Uterus (tissue), 2 donors: ENCODE data around the gene DCK.

ENCODE experiments used
- CTCF ChIP-seq, 4 experiments: fragments of 200-600 bp in 2 of 4; fragments of 450-650 bp in 2 of 4; sonication (generic) in 2 of 4; IDR thresholded peaks; one replicate each; pipeline ENCODE4 v1.5.1; 2016 to 2019; ENCODE audit warnings: antibody characterized with exemption in 4 of 4, mild to moderate bottlenecking in 2 of 4, moderate library complexity in 1 of 4
- POLR2A ChIP-seq, 2 donors: fragments of 450-650 bp; IDR thresholded peaks; one replicate each; pipeline ENCODE4 v1.6.1; 2016; ENCODE audit warnings: antibody characterized with exemption in 2 of 2, mild to moderate bottlenecking in 1 of 2, moderate library complexity in 1 of 2

DNA sequence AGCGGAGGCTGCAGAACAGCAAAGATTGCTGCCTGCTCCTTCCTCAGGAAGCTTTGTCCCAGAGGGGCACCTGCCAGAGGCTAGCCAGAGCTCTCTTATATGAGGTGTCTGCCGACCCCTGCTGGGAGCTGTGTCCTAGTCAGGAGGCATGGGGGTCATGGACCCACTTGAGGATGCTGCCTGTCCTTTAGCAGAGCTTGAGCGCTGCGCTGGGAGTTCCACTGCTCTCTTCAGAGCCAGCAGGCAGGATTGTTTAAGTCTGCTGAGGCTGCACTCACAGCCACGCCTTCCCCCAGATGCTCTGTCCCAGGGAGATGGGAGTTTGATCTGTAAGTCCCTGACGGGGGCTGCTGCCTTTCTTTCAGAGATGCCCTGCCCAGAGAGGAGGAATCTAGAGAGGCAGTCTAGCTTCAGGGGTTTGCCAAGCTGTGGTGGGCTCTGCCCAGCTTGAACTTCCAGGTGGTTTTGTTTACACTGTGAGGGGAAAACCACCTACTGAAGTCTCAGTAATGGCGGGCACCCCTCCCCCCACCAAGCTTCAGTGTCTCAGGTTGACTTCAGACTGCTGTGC lies 10.9 kb downstream of the DCK start:
- TF ChIP-seq CTCF (IDR thresholded peaks at IDR 0.05) (no peak), POLR2A (IDR thresholded peaks at IDR 0.05) (no peak)
